Measurements from ENCODE around the gene PRR7.

PRR7 gene

GRCh38 chr5:177455036-177455660, 8.5 kb downstream of the PRR7 start:
- no peak overlapping the region for H2AFZ ChIP-seq (ENCODE audit: low read depth, low read length)
- H3K36me3 ChIP-seq (ENCODE audit: insufficient read depth, low read length), result peaks cover 55% of the 10 kb centered on the region
- H3K9me3 ChIP-seq (ENCODE audit: low read length), result no peaks in the 10 kb centered on the region
- peaks cover 44% of the 10 kb centered on the region for H3K4me1 ChIP-seq (ENCODE audit: insufficient read depth, low read length)
- H3K4me3 ChIP-seq (ENCODE audit: low read length), result no peak overlapping the region
- H3K27me3 ChIP-seq (ENCODE audit: insufficient read depth, low read length), result no peaks in the 10 kb centered on the region

GRCh38 chr5:177455661-177456590, 9.3 kb downstream of the PRR7 start:
- Histone ChIP-seq H3K4me1 (ENCODE audit: insufficient read depth, low read length) (peaks cover 44% of the 10 kb centered on the region), H3K36me3 (ENCODE audit: insufficient read depth, low read length) (peaks cover 62% of the 10 kb centered on the region), H2AFZ (ENCODE audit: low read depth, low read length) (no peak overlapping the region), H3K9me3 (ENCODE audit: low read length) (no peaks in the 10 kb centered on the region), H3K27me3 (ENCODE audit: insufficient read depth, low read length) (no peaks in the 10 kb centered on the region), H3K4me3 (ENCODE audit: low read length) (no peak overlapping the region)

- no peak overlapping the region for H3K4me3 ChIP-seq (ENCODE audit: low read length)
- peaks cover 66% of the 10 kb centered on the region for H3K36me3 ChIP-seq (ENCODE audit: insufficient read depth, low read length)
Observed at GRCh38 chr5:177456591-177456964, 10.0 kb downstream of the PRR7 start.

GRCh38 chr5:177456976-177457851, 10.6 kb downstream of the PRR7 start:
- Histone ChIP-seq H2AFZ (ENCODE audit: low read depth, low read length) (no peak overlapping the region), H3K4me3 (ENCODE audit: low read length) (no peak overlapping the region), H3K9me3 (ENCODE audit: low read length) (no peaks in the 10 kb centered on the region), H3K27me3 (ENCODE audit: insufficient read depth, low read length) (no peaks in the 10 kb centered on the region), H3K4me1 (ENCODE audit: insufficient read depth, low read length) (peaks cover 44% of the 10 kb centered on the region), H3K36me3 (ENCODE audit: insufficient read depth, low read length) (peaks cover 68% of the 10 kb centered on the region)

More at GRCh38 chr5:177456591-177456964, 10.0 kb downstream of the PRR7 start:
- H3K4me1 ChIP-seq (ENCODE audit: insufficient read depth, low read length), result peaks cover 44% of the 10 kb centered on the region
- H3K9me3 ChIP-seq (ENCODE audit: low read length), result no peaks in the 10 kb centered on the region
- H2AFZ ChIP-seq (ENCODE audit: low read depth, low read length), result no peak overlapping the region
- H3K27me3 ChIP-seq (ENCODE audit: insufficient read depth, low read length), result no peaks in the 10 kb centered on the region

- Histone ChIP-seq H3K4me1 (ENCODE audit: insufficient read depth, low read length) (peaks cover 42% of the 10 kb centered on the region), H3K4me3 (ENCODE audit: low read length) (no peak overlapping the region), H3K9me3 (ENCODE audit: low read length) (no peaks in the 10 kb centered on the region), H3K27me3 (ENCODE audit: insufficient read depth, low read length) (no peaks in the 10 kb centered on the region), H2AFZ (ENCODE audit: low read depth, low read length) (no peak overlapping the region), H3K36me3 (ENCODE audit: insufficient read depth, low read length) (peaks cover 68% of the 10 kb centered on the region)
Observed at GRCh38 chr5:177457852-177458681, 11.5 kb downstream of the PRR7 start.

GRCh38 chr5:177458912-177459350, 12.3 kb downstream of the PRR7 start:
- no peak overlapping the region for H2AFZ ChIP-seq (ENCODE audit: low read depth, low read length)
- H3K9me3 ChIP-seq (ENCODE audit: low read length), result no peaks in the 10 kb centered on the region
- peaks cover 42% of the 10 kb centered on the region for H3K4me1 ChIP-seq (ENCODE audit: insufficient read depth, low read length)
- peaks cover 68% of the 10 kb centered on the region for H3K36me3 ChIP-seq (ENCODE audit: insufficient read depth, low read length)
- H3K4me3 ChIP-seq (ENCODE audit: low read length), result no peak overlapping the region
- H3K27me3 ChIP-seq (ENCODE audit: insufficient read depth, low read length), result no peaks in the 10 kb centered on the region

- Histone ChIP-seq H3K27me3 (ENCODE audit: insufficient read depth, low read length) (no peaks in the 10 kb centered on the region), H2AFZ (ENCODE audit: low read depth, low read length) (no peak overlapping the region), H3K36me3 (ENCODE audit: insufficient read depth, low read length) (peaks cover 67% of the 10 kb centered on the region), H3K4me3 (ENCODE audit: low read length) (no peak overlapping the region), H3K9me3 (ENCODE audit: low read length) (no peaks in the 10 kb centered on the region), H3K4me1 (ENCODE audit: insufficient read depth, low read length) (peaks cover 42% of the 10 kb centered on the region)
Observed at GRCh38 chr5:177459357-177459756, 12.7 kb downstream of the PRR7 start.

GRCh38 chr5:177459819-177460628, 13.4 kb downstream of the PRR7 start:
- H3K4me1 ChIP-seq (ENCODE audit: insufficient read depth, low read length), result peaks cover 42% of the 10 kb centered on the region
- no peak overlapping the region for H2AFZ ChIP-seq (ENCODE audit: low read depth, low read length)
- no peaks in the 10 kb centered on the region for H3K27me3 ChIP-seq (ENCODE audit: insufficient read depth, low read length)
- H3K9me3 ChIP-seq (ENCODE audit: low read length), result no peaks in the 10 kb centered on the region
- peaks cover 67% of the 10 kb centered on the region for H3K36me3 ChIP-seq (ENCODE audit: insufficient read depth, low read length)
- H3K4me3 ChIP-seq (ENCODE audit: low read length), result no peak overlapping the region

- H3K4me1 ChIP-seq (ENCODE audit: insufficient read depth, low read length), result peaks cover 34% of the 10 kb centered on the region
- H3K4me3 ChIP-seq (ENCODE audit: low read length), result no peak overlapping the region
- H3K27me3 ChIP-seq (ENCODE audit: insufficient read depth, low read length), result no peaks in the 10 kb centered on the region
- H3K9me3 ChIP-seq (ENCODE audit: low read length), result peaks cover 10% of the 10 kb centered on the region
- peaks cover 71% of the 10 kb centered on the region for H3K36me3 ChIP-seq (ENCODE audit: insufficient read depth, low read length)
- H2AFZ ChIP-seq (ENCODE audit: low read depth, low read length), result no peak overlapping the region
Observed at GRCh38 chr5:177462021-177462670, 15.5 kb downstream of the PRR7 start.

- Histone ChIP-seq H3K4me1 (ENCODE audit: insufficient read depth, low read length) (peaks cover 27% of the 10 kb centered on the region), H3K27me3 (ENCODE audit: insufficient read depth, low read length) (no peaks in the 10 kb centered on the region), H2AFZ (ENCODE audit: low read depth, low read length) (no peak overlapping the region), H3K9me3 (ENCODE audit: low read length) (peaks cover 10% of the 10 kb centered on the region), H3K4me3 (ENCODE audit: low read length) (no peak overlapping the region), H3K36me3 (ENCODE audit: insufficient read depth, low read length) (peaks cover 64% of the 10 kb centered on the region)
Observed at GRCh38 chr5:177465044-177465443, 18.4 kb downstream of the PRR7 start.

GRCh38 chr5:177466861-177467260, 20.2 kb downstream of the PRR7 start:
- no peak overlapping the region for H3K4me3 ChIP-seq (ENCODE audit: low read length)
- no peak overlapping the region for H2AFZ ChIP-seq (ENCODE audit: low read depth, low read length)
- H3K36me3 ChIP-seq (ENCODE audit: insufficient read depth, low read length), result peaks cover 64% of the 10 kb centered on the region
- H3K4me1 ChIP-seq (ENCODE audit: insufficient read depth, low read length), result peaks cover 38% of the 10 kb centered on the region
- no peaks in the 10 kb centered on the region for H3K27me3 ChIP-seq (ENCODE audit: insufficient read depth, low read length)
- peaks cover 10% of the 10 kb centered on the region for H3K9me3 ChIP-seq (ENCODE audit: low read length)

Measured in neuron (in vitro differentiated cells).